OCI-LY3 (cell line): Measurements from ENCODE around the gene FBXO3.
A peak's percentile ranks its signal among the peaks of the same experiment; 100 is the strongest.

ENCODE experiments used
- H2AFZ ChIP-seq: fragments of 200-600, 300-600 bp; shearing (Covaris generic); 2 replicates; pipeline ENCODE4 v1.6.0; 2014; ENCODE audit warnings: antibody characterized with exemption, low read depth, low read length
- H3K27ac ChIP-seq: fragments of 200-600, 300-600 bp; sonication (generic); 2 replicates; pipeline ENCODE4 v1.5.1; 2014; ENCODE audit warnings: mild to moderate bottlenecking, low read length, moderate library complexity, mixed read lengths
- H3K27me3 ChIP-seq: fragments of 200-600, 300-600 bp; sonication (generic); 2 replicates; pipeline ENCODE4 v1.6.1; 2014; ENCODE audit warnings: low read depth, low read length, mixed read lengths
- H3K36me3 ChIP-seq: fragments of 200-600, 300-600 bp; sonication (generic); replicated peaks from 2 replicates; pipeline ENCODE3; 2014; ENCODE audit warnings: low read depth, low read length, mixed read lengths
- H3K4me1 ChIP-seq: fragments of 300-600, 200-600 bp; sonication (generic); 2 replicates; pipeline ENCODE4 v1.6.1; 2014; ENCODE audit warnings: low read length, mixed read lengths
- H3K4me2 ChIP-seq: fragments of 200-600, 300-600 bp; sonication (generic); 2 replicates; pipeline ENCODE4 v1.6.1; 2014; ENCODE audit warnings: low read length, mixed read lengths
- H3K4me3 ChIP-seq: fragments of 300-600, 200-600 bp; sonication (generic); 2 replicates; pipeline ENCODE4 v1.5.1; 2014; ENCODE audit warnings: antibody characterized with exemption, mild to moderate bottlenecking, low read length, moderate library complexity
- H3K79me2 ChIP-seq: fragments of 300-600, 200-600 bp; shearing (Covaris generic); 2 replicates; pipeline ENCODE4 v1.6.1; 2014; ENCODE audit warnings: mild to moderate bottlenecking, low read length, mixed read lengths
- H3K9ac ChIP-seq: fragments of 300-600, 200-600 bp; shearing (Covaris generic); 2 replicates; pipeline ENCODE4 v1.6.0; 2014; ENCODE audit warnings: mild to moderate bottlenecking, low read length, moderate library complexity
- H3K9me3 ChIP-seq: fragments of 200-600, 300-600 bp; shearing (Covaris generic); 2 replicates; pipeline ENCODE4 v1.6.1; 2014; ENCODE audit warnings: low read length, mixed read lengths; ENCODE audit not compliant: insufficient read depth
- H4K20me1 ChIP-seq: fragments of 200-600, 300-600 bp; sonication (generic); 2 replicates; pipeline ENCODE4 v1.6.1; 2016; ENCODE audit warnings: low read length, mixed read lengths; ENCODE audit not compliant: insufficient read depth
- EZH2phosphoT487 ChIP-seq: fragments of 200-600 bp; shearing (Covaris generic); IDR thresholded peaks from 2 replicates; pipeline ENCODE4 v1.6.1; 2018; ENCODE audit warnings: antibody characterized with exemption, mixed run types, low read depth
- TF ChIP-seq, protein P1 (sequence below): fragments of 200-600, 300-600 bp; sonication (generic); IDR thresholded peaks from 2 replicates; pipeline ENCODE4 v1.5.1; 2014; ENCODE audit warnings: antibody characterized with exemption, low read length, low read depth

FBXO3 gene

GRCh38 chr11:33747979-33748378 lies 26.3 kb downstream of the FBXO3 start:
- Histone ChIP-seq H3K4me1 (peaks cover 2% of the 10 kb centered on the region; the same call in 1 of the 2 replicates), H3K36me3 (peaks cover 5% of the 10 kb centered on the region), H3K4me3 (no peak overlapping the region), H3K4me2 (no peak overlapping the region), H3K79me2 (no peaks in the 10 kb centered on the region), H2AFZ (no peak overlapping the region), H3K9ac (no peak overlapping the region), H3K27me3 (no peaks in the 10 kb centered on the region), H3K27ac (no peak overlapping the region), H4K20me1 (peaks cover under 1% of the 10 kb centered on the region; the same call in 1 of the 2 replicates), H3K9me3 (no peaks in the 10 kb centered on the region)
- TF ChIP-seq, protein P1, sequence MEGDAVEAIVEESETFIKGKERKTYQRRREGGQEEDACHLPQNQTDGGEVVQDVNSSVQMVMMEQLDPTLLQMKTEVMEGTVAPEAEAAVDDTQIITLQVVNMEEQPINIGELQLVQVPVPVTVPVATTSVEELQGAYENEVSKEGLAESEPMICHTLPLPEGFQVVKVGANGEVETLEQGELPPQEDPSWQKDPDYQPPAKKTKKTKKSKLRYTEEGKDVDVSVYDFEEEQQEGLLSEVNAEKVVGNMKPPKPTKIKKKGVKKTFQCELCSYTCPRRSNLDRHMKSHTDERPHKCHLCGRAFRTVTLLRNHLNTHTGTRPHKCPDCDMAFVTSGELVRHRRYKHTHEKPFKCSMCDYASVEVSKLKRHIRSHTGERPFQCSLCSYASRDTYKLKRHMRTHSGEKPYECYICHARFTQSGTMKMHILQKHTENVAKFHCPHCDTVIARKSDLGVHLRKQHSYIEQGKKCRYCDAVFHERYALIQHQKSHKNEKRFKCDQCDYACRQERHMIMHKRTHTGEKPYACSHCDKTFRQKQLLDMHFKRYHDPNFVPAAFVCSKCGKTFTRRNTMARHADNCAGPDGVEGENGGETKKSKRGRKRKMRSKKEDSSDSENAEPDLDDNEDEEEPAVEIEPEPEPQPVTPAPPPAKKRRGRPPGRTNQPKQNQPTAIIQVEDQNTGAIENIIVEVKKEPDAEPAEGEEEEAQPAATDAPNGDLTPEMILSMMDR, result no peak
- TF ChIP-seq EZH2phosphoT487, result no peak

DNA sequence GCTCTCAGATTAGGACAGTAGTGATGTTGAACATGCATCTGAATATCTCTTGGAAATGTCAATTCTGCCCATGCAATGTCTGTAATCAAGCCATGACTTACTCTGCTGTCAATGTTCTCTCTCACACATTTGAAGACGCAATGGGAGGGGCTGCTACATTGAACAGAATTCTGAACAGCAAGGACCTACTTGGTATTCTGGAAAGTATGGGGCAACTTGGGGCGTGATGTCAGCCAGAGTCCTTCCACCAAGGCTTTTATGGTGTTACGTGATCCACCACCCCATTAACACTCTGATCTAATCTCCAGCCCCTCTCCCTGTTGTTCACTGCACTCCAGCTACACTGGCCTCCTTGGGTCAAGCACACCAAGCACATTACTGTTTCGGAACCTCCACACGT lies 31.0 kb downstream of the FBXO3 start:
- H4K20me1 ChIP-seq, result peaks cover 4% of the 10 kb centered on the region; the same call in 1 of the 2 replicates
- no peak overlapping the region for H2AFZ ChIP-seq
- no peaks in the 10 kb centered on the region for H3K9me3 ChIP-seq
- no peak overlapping the region for H3K27ac ChIP-seq
- no peaks in the 10 kb centered on the region for H3K27me3 ChIP-seq
- H3K79me2 ChIP-seq, result no peaks in the 10 kb centered on the region
- H3K4me1 ChIP-seq, result peaks cover 16% of the 10 kb centered on the region
- TF ChIP-seq EZH2phosphoT487, result no peak
- TF ChIP-seq, protein P1, result no peak
- no peak overlapping the region for H3K4me3 ChIP-seq
- H3K36me3 ChIP-seq, result peaks cover 3% of the 10 kb centered on the region
- no peak overlapping the region for H3K9ac ChIP-seq
- no peak overlapping the region for H3K4me2 ChIP-seq

DNA sequence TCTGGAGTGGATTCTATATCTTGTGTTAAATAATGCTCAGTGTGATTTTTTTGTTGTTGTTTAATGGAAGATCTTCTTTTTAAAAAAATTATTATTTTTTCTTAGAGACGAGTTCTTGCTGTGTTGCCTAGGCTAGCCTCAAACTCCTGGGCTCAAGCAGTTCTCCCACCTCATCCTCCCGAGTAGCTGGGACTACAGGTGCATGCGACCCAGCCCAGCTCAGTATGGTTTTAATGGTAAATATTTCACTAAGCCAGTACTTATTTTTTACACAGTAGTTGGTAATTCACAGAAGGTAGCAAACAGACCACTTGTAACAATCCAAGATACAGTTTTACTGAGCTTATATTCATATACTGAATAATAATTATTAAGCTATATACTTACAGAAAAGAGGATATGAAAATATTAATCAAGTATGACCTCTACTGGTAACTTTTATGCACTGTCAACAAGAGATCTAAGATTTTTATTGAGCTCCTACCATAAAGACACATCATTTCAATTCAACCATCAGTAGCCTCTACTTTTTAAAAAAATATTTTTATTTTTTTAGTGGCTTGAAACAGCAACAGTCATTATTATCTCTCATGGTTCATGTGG lies 32.0 kb downstream of the FBXO3 start:
- Histone ChIP-seq H3K36me3 (peaks cover 3% of the 10 kb centered on the region), H3K9me3 (no peaks in the 10 kb centered on the region), H3K27ac (no peak overlapping the region), H3K79me2 (no peaks in the 10 kb centered on the region), H3K9ac (no peak overlapping the region), H2AFZ (no peak overlapping the region), H3K4me1 (peaks cover 16% of the 10 kb centered on the region), H3K27me3 (no peaks in the 10 kb centered on the region), H3K4me2 (no peak overlapping the region), H3K4me3 (no peak overlapping the region), H4K20me1 (peaks cover 4% of the 10 kb centered on the region; the same call in 1 of the 2 replicates)
- TF ChIP-seq EZH2phosphoT487, result no peak
- TF ChIP-seq, protein P1, result peak; percentile 53

DNA sequence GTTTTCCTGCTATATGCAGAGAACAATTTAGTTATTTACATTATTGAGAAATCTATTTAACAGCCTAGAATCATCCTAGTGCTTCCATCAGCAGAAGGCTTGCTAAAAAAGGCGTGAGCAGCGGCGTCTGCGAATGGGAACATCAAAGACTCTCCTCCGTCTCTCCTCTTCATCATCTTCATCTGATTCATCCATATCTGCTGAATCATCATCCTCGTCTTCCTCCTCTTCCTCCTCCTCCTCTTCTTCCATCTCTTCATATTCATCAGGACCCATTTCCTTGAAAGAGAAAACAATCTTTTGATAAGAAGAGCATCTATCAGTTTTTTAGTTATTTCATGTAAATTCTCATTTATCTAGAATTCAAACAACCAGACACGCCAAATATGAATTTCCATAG lies 32.5 kb downstream of the FBXO3 start:
- Histone ChIP-seq H3K9me3 (no peaks in the 10 kb centered on the region), H3K27me3 (no peaks in the 10 kb centered on the region), H3K4me1 (peaks cover 18% of the 10 kb centered on the region), H2AFZ (no peak overlapping the region), H3K79me2 (no peaks in the 10 kb centered on the region), H4K20me1 (peaks cover 4% of the 10 kb centered on the region; the same call in 1 of the 2 replicates), H3K4me2 (no peak overlapping the region), H3K27ac (no peak overlapping the region), H3K36me3 (peaks cover 1% of the 10 kb centered on the region), H3K9ac (no peak overlapping the region), H3K4me3 (no peak overlapping the region)
- TF ChIP-seq, protein P1, result no peak
- no peak for TF ChIP-seq EZH2phosphoT487
